Liver (tissue), 9 donors: ENCODE data around the gene ACSS2. TPM values are rescaled to one million over a fixed set of nuclear protein-coding genes. Genes with fewer than 3 reads are reported as not detected.

Source experiments
- DNase-seq: peaks from one replicate; pipeline ENCODE4 v3.0.0-alpha.2; 2017; ENCODE audit warnings: low spot score
- H3K27ac ChIP-seq, 2 donors: one replicate each; pipeline ENCODE4 v1.7.0; 2013; ENCODE audit warnings: inconsistent platforms in 2 of 2, low read length in 2 of 2, control low read depth in 1 of 2, low read depth in 1 of 2, mild to moderate bottlenecking in 1 of 2
- H3K27me3 ChIP-seq, 4 donors: one replicate each; pipeline versions ENCODE4 v1.6.1 to v1.7.0; 2013; ENCODE audit warnings: low read length in 3 of 4, inconsistent platforms in 1 of 4, mild to moderate bottlenecking in 1 of 4, moderate library complexity in 1 of 4; ENCODE audit not compliant: control insufficient read depth in 4 of 4, insufficient read depth in 4 of 4
- H3K36me3 ChIP-seq, 4 donors: one replicate each; pipeline versions ENCODE4 v1.6.1 to v1.7.0; 2013; ENCODE audit warnings: low read length in 3 of 4, mild to moderate bottlenecking in 3 of 4, low read depth in 1 of 4, moderate library complexity in 1 of 4; ENCODE audit not compliant: control insufficient read depth in 4 of 4, insufficient read depth in 3 of 4
- H3K4me1 ChIP-seq, 4 donors: one replicate each; pipeline versions ENCODE4 v1.6.1 to v1.7.0; 2013; ENCODE audit warnings: low read length in 3 of 4, mild to moderate bottlenecking in 3 of 4, moderate library complexity in 1 of 4; ENCODE audit not compliant: control insufficient read depth in 4 of 4, insufficient read depth in 4 of 4
- H3K4me3 ChIP-seq, 3 donors: one replicate each; pipeline versions ENCODE4 v1.6.1 to v1.7.0; 2013; ENCODE audit warnings: low read length in 3 of 3, control low read depth in 1 of 3, low read depth in 1 of 3, mild to moderate bottlenecking in 1 of 3
- H3K9ac ChIP-seq, 2 donors: one replicate each; pipeline ENCODE4 v1.7.0; 2013; ENCODE audit warnings: low read length in 2 of 2, mild to moderate bottlenecking in 2 of 2, moderate library complexity in 2 of 2, control low read depth in 1 of 2, low read depth in 1 of 2
- H3K9me3 ChIP-seq, 4 donors: one replicate each; pipeline versions ENCODE4 v1.6.1 to v1.7.0; 2013; ENCODE audit warnings: low read length in 3 of 4; ENCODE audit not compliant: control insufficient read depth in 4 of 4
- ATF3 ChIP-seq: IDR thresholded peaks from 2 replicates; pipeline ENCODE4 v1.6.1; 2016; ENCODE audit warnings: antibody characterized with exemption
- EGR1 ChIP-seq, 2 donors: IDR thresholded peaks; 2 replicates each; pipeline ENCODE4 v1.6.1; 2016 to 2018; ENCODE audit warnings: antibody characterized with exemption in 2 of 2, low read depth in 2 of 2
- FOXA1 ChIP-seq: IDR thresholded peaks from 2 replicates; pipeline ENCODE4 v1.6.1; 2016; ENCODE audit warnings: antibody characterized with exemption
- FOXA2 ChIP-seq: IDR thresholded peaks from 2 replicates; pipeline ENCODE4 v1.6.1; 2016; ENCODE audit warnings: antibody characterized with exemption
- GABPA ChIP-seq, 2 donors: IDR thresholded peaks in 1 of 2; conservative IDR thresholded peaks in 1 of 2; 2 replicates each; pipeline ENCODE4 v1.6.1; 2016; ENCODE audit warnings: antibody characterized with exemption in 2 of 2, mild to moderate bottlenecking in 1 of 2, moderate library complexity in 1 of 2
- HNF4A ChIP-seq, 2 donors: conservative IDR thresholded peaks; 2 replicates each; pipeline ENCODE4 v1.6.1; 2016; ENCODE audit warnings: antibody characterized with exemption in 2 of 2, mild to moderate bottlenecking in 2 of 2
- HNF4G ChIP-seq: IDR thresholded peaks from 2 replicates; pipeline ENCODE4 v1.6.1; 2016; ENCODE audit warnings: antibody characterized with exemption
- JUND ChIP-seq, 2 donors: IDR thresholded peaks; 2 replicates each; pipeline ENCODE4 v1.6.1; 2016; ENCODE audit warnings: antibody characterized with exemption in 2 of 2
- NR2F2 ChIP-seq: IDR thresholded peaks from 2 replicates; pipeline ENCODE4 v1.6.1; 2016; ENCODE audit warnings: antibody characterized with exemption
- RAD21 ChIP-seq, 2 donors: IDR thresholded peaks; 2 replicates each; pipeline ENCODE4 v1.6.1; 2016; ENCODE audit warnings: antibody characterized with exemption in 2 of 2, mild to moderate bottlenecking in 2 of 2
- REST ChIP-seq: IDR thresholded peaks from 2 replicates; pipeline ENCODE4 v1.6.1; 2016; ENCODE audit warnings: antibody characterized with exemption, mild to moderate bottlenecking
- RXRA ChIP-seq, 2 donors: IDR thresholded peaks; 2 replicates each; pipeline ENCODE4 v1.6.1; 2017 to 2018; ENCODE audit warnings: antibody characterized with exemption in 2 of 2, mild to moderate bottlenecking in 1 of 2
- SP1 ChIP-seq: IDR thresholded peaks from 2 replicates; pipeline ENCODE4 v1.6.1; 2018; ENCODE audit warnings: antibody characterized with exemption, mild to moderate bottlenecking
- TAF1 ChIP-seq: conservative IDR thresholded peaks from 2 replicates; pipeline ENCODE4 v1.6.1; 2016; ENCODE audit warnings: antibody characterized with exemption, mild to moderate bottlenecking
- YY1 ChIP-seq: IDR thresholded peaks from 2 replicates; pipeline ENCODE4 v1.6.1; 2016; ENCODE audit warnings: antibody characterized with exemption, mild to moderate bottlenecking
- ZBTB33 ChIP-seq: IDR thresholded peaks from 2 replicates; pipeline ENCODE4 v1.6.1; 2016; ENCODE audit warnings: antibody characterized with exemption
- WGBS: extraction: QIAGEN DNeasy Blood & Tissue Kit; methylation state at CpG from one replicate; pipeline ENCODE4 v1.1.7; 2013; 5-methylcytosine and 5-hydroxymethylcytosine counted together
- polyA plus RNA-seq, 2 donors: library from polyadenylated mRNA; stranded (reverse) in 1 of 2; unstranded in 1 of 2; fragments of 200-250 nt in 1 of 2; fragments of >200 nt in 1 of 2; fragmentation: Nextera tagmentation in 1 of 2; extraction: Ambion mirVana in 1 of 2; gene quantifications; one replicate each; pipeline versions ENCODE4 v1.2.1 to v1.2.3, GENCODE V29; 2013 to 2015
- total RNA-seq, 2 donors: library from RNA; depleted of rRNA; stranded (reverse); fragments of >200 nt; gene quantifications; one replicate each; pipeline ENCODE4 v1.2.3, GENCODE V29; 2014
- TF ChIP-seq, protein P1 (sequence below): fragments of 150-350 bp; IDR thresholded peaks from 2 replicates; pipeline ENCODE4 v1.5.1; 2017; ENCODE audit warnings: improper control_type of control experiment, low read depth, low read length; ENCODE audit not compliant: missing input control
- TF ChIP-seq, protein P2 (sequence below): IDR thresholded peaks from 2 replicates; pipeline ENCODE4 v1.6.1; 2016; ENCODE audit warnings: antibody characterized with exemption
- donor health status: healthy.
- donor health status: healthy.
- donor health status: healthy.
- donor health status: healthy.
- donor health status: healthy.

ACSS2 gene
- total and polyA plus RNA-seq, 4 donors: 29.8 to 260 (median 80.0) TPM

GRCh38 chr20:34842143-34842542 lies 34.3 kb upstream of the ACSS2 start:
- WGBS: 71% methylated on average over 2 of the region's 2 CpGs
- TF ChIP-seq REST: no peak
- TF ChIP-seq NR2F2: no peak
- TF ChIP-seq SP1: no peak
- TF ChIP-seq FOXA1: no peak
- no peak for TF ChIP-seq FOXA2
- TF ChIP-seq TAF1: no peak
- no peak for TF ChIP-seq HNF4G
- no peak for TF ChIP-seq YY1
- TF ChIP-seq, protein P1, sequence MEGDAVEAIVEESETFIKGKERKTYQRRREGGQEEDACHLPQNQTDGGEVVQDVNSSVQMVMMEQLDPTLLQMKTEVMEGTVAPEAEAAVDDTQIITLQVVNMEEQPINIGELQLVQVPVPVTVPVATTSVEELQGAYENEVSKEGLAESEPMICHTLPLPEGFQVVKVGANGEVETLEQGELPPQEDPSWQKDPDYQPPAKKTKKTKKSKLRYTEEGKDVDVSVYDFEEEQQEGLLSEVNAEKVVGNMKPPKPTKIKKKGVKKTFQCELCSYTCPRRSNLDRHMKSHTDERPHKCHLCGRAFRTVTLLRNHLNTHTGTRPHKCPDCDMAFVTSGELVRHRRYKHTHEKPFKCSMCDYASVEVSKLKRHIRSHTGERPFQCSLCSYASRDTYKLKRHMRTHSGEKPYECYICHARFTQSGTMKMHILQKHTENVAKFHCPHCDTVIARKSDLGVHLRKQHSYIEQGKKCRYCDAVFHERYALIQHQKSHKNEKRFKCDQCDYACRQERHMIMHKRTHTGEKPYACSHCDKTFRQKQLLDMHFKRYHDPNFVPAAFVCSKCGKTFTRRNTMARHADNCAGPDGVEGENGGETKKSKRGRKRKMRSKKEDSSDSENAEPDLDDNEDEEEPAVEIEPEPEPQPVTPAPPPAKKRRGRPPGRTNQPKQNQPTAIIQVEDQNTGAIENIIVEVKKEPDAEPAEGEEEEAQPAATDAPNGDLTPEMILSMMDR: no peak
- TF ChIP-seq ATF3: no peak
- TF ChIP-seq, protein P2, sequence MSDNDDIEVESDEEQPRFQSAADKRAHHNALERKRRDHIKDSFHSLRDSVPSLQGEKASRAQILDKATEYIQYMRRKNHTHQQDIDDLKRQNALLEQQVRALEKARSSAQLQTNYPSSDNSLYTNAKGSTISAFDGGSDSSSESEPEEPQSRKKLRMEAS: no peak
- no peak for TF ChIP-seq RAD21 (IDR thresholded peaks at IDR 0.05)
- no peak for TF ChIP-seq HNF4A (conservative IDR thresholded peaks at IDR 0.05)
- no peak for TF ChIP-seq JUND (IDR thresholded peaks at IDR 0.05)
- TF ChIP-seq GABPA (IDR thresholded peaks at IDR 0.05 in 1 of 2, conservative IDR thresholded peaks at IDR 0.05 in 1 of 2): no peak
- no peak for TF ChIP-seq RXRA (IDR thresholded peaks at IDR 0.05)
- no peak for TF ChIP-seq EGR1 (IDR thresholded peaks at IDR 0.05; ENCODE audit: low read depth in 2 of 2)

GRCh38 chr20:34843421-34843820 lies 33.0 kb upstream of the ACSS2 start:
- Histone ChIP-seq H3K9ac (no peak overlapping the region), H3K9me3 (no peaks in the 10 kb centered on the region), H3K4me3 (no peak overlapping the region), H3K27me3 (no peaks in the 10 kb centered on the region), H3K27ac (no peak overlapping the region), H3K36me3 (peaks cover 0 to 7% (median under 1%) of the 10 kb centered on the region in 4 donors), H3K4me1 (no peaks in the 10 kb centered on the region)
- no peak for TF ChIP-seq JUND (IDR thresholded peaks at IDR 0.05)
- TF ChIP-seq YY1: no peak
- TF ChIP-seq RAD21 (IDR thresholded peaks at IDR 0.05): no peak
- TF ChIP-seq REST: no peak
- no peak for TF ChIP-seq ATF3
- TF ChIP-seq FOXA1: no peak
- no peak for TF ChIP-seq ZBTB33
- WGBS: 96% methylated on average over 2 of the region's 2 CpGs
- no peak for DNase-seq

More at GRCh38 chr20:34842143-34842542, 34.3 kb upstream of the ACSS2 start:
- Histone ChIP-seq H3K4me1 (no peaks in the 10 kb centered on the region), H3K27me3 (no peaks in the 10 kb centered on the region), H3K9ac (no peak overlapping the region), H3K27ac (no peak overlapping the region), H3K9me3 (no peaks in the 10 kb centered on the region), H3K36me3 (peaks cover 0 to 3% (median 0%) of the 10 kb centered on the region in 4 donors), H3K4me3 (no peak overlapping the region)
- DNase-seq: no peak
